ENCODE measurements around the gene CXCL14. TPM values are rescaled to one million over a fixed set of nuclear protein-coding genes. Genes with fewer than 3 reads are reported as not detected.

Gene CXCL14
- total and polyA plus RNA-seq, 2 experiments from 2014 or later, result 1.7 TPM; not detected in 1

DNA sequence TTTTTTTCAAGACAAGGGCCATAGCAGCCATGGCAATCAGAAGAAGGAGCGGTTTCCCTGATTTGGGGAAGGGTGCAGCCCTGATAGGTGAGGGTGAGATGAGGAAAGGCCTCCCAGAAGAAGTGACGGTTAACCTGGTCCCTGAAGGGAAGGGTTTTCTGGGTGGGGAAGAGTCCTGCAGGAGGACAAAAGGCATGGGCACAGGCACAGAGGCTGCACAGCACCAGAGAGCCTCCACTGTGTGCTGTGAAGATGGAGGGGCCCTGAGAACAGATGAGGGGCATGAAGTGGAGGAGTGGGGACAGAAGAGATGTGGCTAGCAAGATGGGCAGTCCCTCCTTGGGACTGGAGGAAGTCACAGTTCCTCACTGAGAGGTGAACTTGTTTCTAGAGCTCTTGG lies 46.3 kb upstream of the CXCL14 start:
- Mint-ChIP-seq H3K4me1 (peaks cover 4% of the 10 kb centered on the region; the same call in 2 of the 3 replicates), H3K36me3 (ENCODE audit: low read depth) (no peaks in the 10 kb centered on the region; the same call in 2 of the 3 replicates), H3K27ac (no peak overlapping the region), H3K9me3 (no peaks in the 10 kb centered on the region), H3K27me3 (ENCODE audit: insufficient read depth, low read depth, poor library complexity) (peaks cover 6% of the 10 kb centered on the region), H3K4me3 (no peak overlapping the region)
- ATAC-seq (no peak), DNase-seq (ENCODE audit: low spot score) (no peak)
- H3K4me3 ChIP-seq, result no peak overlapping the region
- peaks cover 36% of the 10 kb centered on the region for H3K9me2 ChIP-seq (ENCODE audit: insufficient read depth)
- no peak overlapping the region for H3K4me2 ChIP-seq
- H4K20me1 ChIP-seq (replicated peaks; ENCODE audit: insufficient read depth), result no peaks in the 10 kb centered on the region
- H3K4me1 ChIP-seq (ENCODE audit: insufficient read depth), result no peaks in the 10 kb centered on the region
- TF ChIP-seq REST (IDR thresholded peaks at IDR 0.05; ENCODE audit: unreplicated experiment), result no peak
- no peak for TF ChIP-seq NANOG (IDR thresholded peaks at IDR 0.05; ENCODE audit: borderline replicate concordance)
- TF ChIP-seq POLR2AphosphoS5 (IDR thresholded peaks at IDR 0.05; ENCODE audit: low read depth), result no peak
- no peak for TF ChIP-seq CREB1 (CRISPR knock-in tag; IDR thresholded peaks at IDR 0.05; ENCODE audit: low read depth)
- TF ChIP-seq, protein P1, sequence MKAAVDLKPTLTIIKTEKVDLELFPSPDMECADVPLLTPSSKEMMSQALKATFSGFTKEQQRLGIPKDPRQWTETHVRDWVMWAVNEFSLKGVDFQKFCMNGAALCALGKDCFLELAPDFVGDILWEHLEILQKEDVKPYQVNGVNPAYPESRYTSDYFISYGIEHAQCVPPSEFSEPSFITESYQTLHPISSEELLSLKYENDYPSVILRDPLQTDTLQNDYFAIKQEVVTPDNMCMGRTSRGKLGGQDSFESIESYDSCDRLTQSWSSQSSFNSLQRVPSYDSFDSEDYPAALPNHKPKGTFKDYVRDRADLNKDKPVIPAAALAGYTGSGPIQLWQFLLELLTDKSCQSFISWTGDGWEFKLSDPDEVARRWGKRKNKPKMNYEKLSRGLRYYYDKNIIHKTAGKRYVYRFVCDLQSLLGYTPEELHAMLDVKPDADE (IDR thresholded peaks at IDR 0.05), result no peak
- TF ChIP-seq ZNF114 (CRISPR knock-in tag; IDR thresholded peaks at IDR 0.05), result no peak
- TF ChIP-seq ZNF462 (CRISPR knock-in tag; IDR thresholded peaks at IDR 0.05), result no peak
- TF ChIP-seq EZH2 (IDR thresholded peaks at IDR 0.05; ENCODE audit: low read depth, unreplicated experiment), result no peak
- TF ChIP-seq ZNF331 (CRISPR knock-in tag; IDR thresholded peaks at IDR 0.05; ENCODE audit: low read depth), result no peak
- no peak for TF ChIP-seq STAT1 (IDR thresholded peaks at IDR 0.05; ENCODE audit: unreplicated experiment)
- TF ChIP-seq JUNB (IDR thresholded peaks at IDR 0.05; ENCODE audit: unreplicated experiment), result no peak
- no peak for TF ChIP-seq CTCF (conservative IDR thresholded peaks at IDR 0.05; ENCODE audit: low read depth in 2 of 2)
- no peak for TF ChIP-seq EZH2phosphoT487 (IDR thresholded peaks at IDR 0.05; ENCODE audit: unreplicated experiment)
- H3K27me3 ChIP-seq (ENCODE audit: insufficient read depth), result no peaks in the 10 kb centered on the region
- no peaks in the 10 kb centered on the region for H3K79me2 ChIP-seq (replicated peaks; ENCODE audit: insufficient read depth)
- no peaks in the 10 kb centered on the region for H3F3A ChIP-seq (replicated peaks; ENCODE audit: low read depth)
- H3K27ac ChIP-seq (ENCODE audit: low read depth), result no peak overlapping the region
- no peak overlapping the region for H2AFZ ChIP-seq
- H3K36me3 ChIP-seq (ENCODE audit: insufficient read depth), result no peaks in the 10 kb centered on the region
